Caco-2 (cell line): Measurements from ENCODE around the gene SOHLH2. TPM values are rescaled to one million over a fixed set of nuclear protein-coding genes. Genes with fewer than 3 reads are reported as not detected.

Source experiments
- BruUV-seq: library from RNA; stranded (reverse); fragments of 400-500 nt; replicated peaks from 2 replicates; lab custom pipeline; 2021; lab: Mats Ljungman, UMichigan
- CTCF ChIA-PET: fragments of 300-600 bp; sonication (Branson Sonifier 250); formaldehyde crosslinking; loops from one replicate; lab custom pipeline; 2022; ENCODE audit warnings: antibody characterized with exemption; lab: Charles Lee
- POLR2A ChIA-PET: fragments of 300-600 bp; sonication (Branson Sonifier 250); formaldehyde crosslinking; loops from one replicate; lab custom pipeline; 2022; ENCODE audit warnings: antibody characterized with exemption; lab: Charles Lee
- DNase-seq, 2 experiments: peaks; one replicate each; pipeline versions ENCODE4 v3.0.0 to v3.0.0-alpha.2; 2020 to 2022
- H3K27me3 ChIP-seq: replicated peaks from 2 replicates; pipeline ENCODE4 v1.6.0; 2011; ENCODE audit warnings: low read length; ENCODE audit not compliant: control insufficient read depth, insufficient read depth
- H3K36me3 ChIP-seq: 2 replicates; pipeline ENCODE4 v1.5.1; 2011; ENCODE audit warnings: low read length; ENCODE audit not compliant: control insufficient read depth, insufficient read depth
- H3K4me1 ChIP-seq: fragments of 250-450 bp; sonication (Bioruptor Pico); 2 replicates; pipeline ENCODE4 v1.5.1; 2020; ENCODE audit warnings: mild to moderate bottlenecking
- H3K4me3 ChIP-seq: 2 replicates; pipeline ENCODE4 v1.5.1; 2011; ENCODE audit warnings: low read depth, mild to moderate bottlenecking, control low read depth, low read length
- H3K9me3 ChIP-seq: fragments of 250-450 bp; sonication (Bioruptor Pico); 2 replicates; pipeline ENCODE4 v1.5.1; 2020; ENCODE audit warnings: mild to moderate bottlenecking, moderate library complexity
- H3K27ac Mint-ChIP-seq: one replicate; pipeline ENCODE4 v1.8.0; 2022; ENCODE audit warnings: mixed read lengths; ENCODE audit not compliant: unreplicated experiment
- H3K27me3 Mint-ChIP-seq: one replicate; pipeline ENCODE4 v1.8.0; 2022; ENCODE audit warnings: mixed read lengths; ENCODE audit not compliant: insufficient read depth, unreplicated experiment
- H3K36me3 Mint-ChIP-seq: one replicate; pipeline ENCODE4 v1.8.0; 2022; ENCODE audit warnings: mild to moderate bottlenecking, mixed read lengths; ENCODE audit not compliant: insufficient read depth, unreplicated experiment
- H3K4me1 Mint-ChIP-seq: one replicate; pipeline ENCODE4 v1.8.0; 2022; ENCODE audit warnings: low read depth, mixed read lengths; ENCODE audit not compliant: unreplicated experiment
- H3K4me3 Mint-ChIP-seq: one replicate; pipeline ENCODE4 v1.8.0; 2022; ENCODE audit warnings: mild to moderate bottlenecking, moderate library complexity, mixed read lengths; ENCODE audit not compliant: unreplicated experiment
- H3K9me3 Mint-ChIP-seq: one replicate; pipeline ENCODE4 v1.8.0; 2022; ENCODE audit warnings: mixed read lengths; ENCODE audit not compliant: unreplicated experiment
- intact Hi-C: fragments of 100-400 bp; cut with micrococcal nuclease; formaldehyde crosslinking; loops from one replicate; pipeline ENCODE4 v1.10.0; 2022; ENCODE audit not compliant: unreplicated experiment
- total RNA-seq: library from RNA; stranded (reverse); gene quantifications from 2 replicates; pipeline ENCODE4 v1.2.3, GENCODE V29; 2022
- TF ChIP-seq, protein P1 (sequence below), 2 experiments: fragments of 200-600 bp in 1 of 2; IDR thresholded peaks; 1 replicate in 1 of 2; 2 replicates in 1 of 2; pipeline versions ENCODE4 v1.5.1 to v1.8.0; 2011 to 2022; ENCODE audit warnings: antibody characterized with exemption in 1 of 2, control low read depth in 1 of 2, inconsistent platforms in 1 of 2, low read depth in 1 of 2, low read length in 1 of 2, mild to moderate bottlenecking in 1 of 2, moderate library complexity in 1 of 2; ENCODE audit not compliant: insufficient read depth in 1 of 2, severe bottlenecking in 1 of 2, unreplicated experiment in 1 of 2

Gene SOHLH2
- total RNA-seq, 1 experiment from 2014 or later: not detected

DNA sequence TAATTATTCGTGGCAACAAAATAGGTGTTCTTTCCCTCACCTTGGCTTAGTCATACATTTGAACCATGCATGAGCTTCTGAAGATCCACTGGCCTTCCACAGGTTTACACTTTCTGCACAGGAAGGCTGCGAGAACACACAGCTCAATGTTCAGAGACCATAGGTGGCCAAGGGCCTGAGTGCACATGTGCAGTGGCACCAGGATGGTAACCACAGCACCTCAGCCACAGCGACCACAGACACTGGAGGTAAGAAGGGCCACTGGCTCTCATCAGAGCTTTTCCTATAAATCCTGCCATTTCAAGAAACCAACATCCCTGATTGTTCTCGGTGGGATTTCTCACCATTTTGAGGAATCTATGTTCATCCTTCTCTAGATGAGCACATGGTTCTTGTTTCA, 84.8 kb downstream of the SOHLH2 start:
- CTCF ChIA-PET: no interaction called here
- DNase-seq: no peak
- H3K27me3 Mint-ChIP-seq: peaks cover 6% of the 10 kb centered on the region
- no peak overlapping the region for H3K4me3 Mint-ChIP-seq
- no peaks in the 10 kb centered on the region for H3K36me3 Mint-ChIP-seq
- TF ChIP-seq, protein P1, sequence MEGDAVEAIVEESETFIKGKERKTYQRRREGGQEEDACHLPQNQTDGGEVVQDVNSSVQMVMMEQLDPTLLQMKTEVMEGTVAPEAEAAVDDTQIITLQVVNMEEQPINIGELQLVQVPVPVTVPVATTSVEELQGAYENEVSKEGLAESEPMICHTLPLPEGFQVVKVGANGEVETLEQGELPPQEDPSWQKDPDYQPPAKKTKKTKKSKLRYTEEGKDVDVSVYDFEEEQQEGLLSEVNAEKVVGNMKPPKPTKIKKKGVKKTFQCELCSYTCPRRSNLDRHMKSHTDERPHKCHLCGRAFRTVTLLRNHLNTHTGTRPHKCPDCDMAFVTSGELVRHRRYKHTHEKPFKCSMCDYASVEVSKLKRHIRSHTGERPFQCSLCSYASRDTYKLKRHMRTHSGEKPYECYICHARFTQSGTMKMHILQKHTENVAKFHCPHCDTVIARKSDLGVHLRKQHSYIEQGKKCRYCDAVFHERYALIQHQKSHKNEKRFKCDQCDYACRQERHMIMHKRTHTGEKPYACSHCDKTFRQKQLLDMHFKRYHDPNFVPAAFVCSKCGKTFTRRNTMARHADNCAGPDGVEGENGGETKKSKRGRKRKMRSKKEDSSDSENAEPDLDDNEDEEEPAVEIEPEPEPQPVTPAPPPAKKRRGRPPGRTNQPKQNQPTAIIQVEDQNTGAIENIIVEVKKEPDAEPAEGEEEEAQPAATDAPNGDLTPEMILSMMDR (IDR thresholded peaks at IDR 0.05; ENCODE audit: insufficient read depth in 1 of 2, low read depth in 1 of 2, low read length in 1 of 2, severe bottlenecking in 1 of 2, unreplicated experiment in 1 of 2): no peak
- H3K27me3 ChIP-seq: no peaks in the 10 kb centered on the region
- no peaks in the 10 kb centered on the region for H3K4me1 Mint-ChIP-seq
- no peaks in the 10 kb centered on the region for H3K4me1 ChIP-seq
- intact Hi-C loops: no loop called here
- H3K27ac Mint-ChIP-seq: no peak overlapping the region
- BruUV-seq: no TSS peak
- POLR2A ChIA-PET: no interaction called here
- H3K9me3 Mint-ChIP-seq: no peaks in the 10 kb centered on the region
- H3K4me3 ChIP-seq: no peak overlapping the region
- no peaks in the 10 kb centered on the region for H3K9me3 ChIP-seq
- H3K36me3 ChIP-seq: no peaks in the 10 kb centered on the region

DNA sequence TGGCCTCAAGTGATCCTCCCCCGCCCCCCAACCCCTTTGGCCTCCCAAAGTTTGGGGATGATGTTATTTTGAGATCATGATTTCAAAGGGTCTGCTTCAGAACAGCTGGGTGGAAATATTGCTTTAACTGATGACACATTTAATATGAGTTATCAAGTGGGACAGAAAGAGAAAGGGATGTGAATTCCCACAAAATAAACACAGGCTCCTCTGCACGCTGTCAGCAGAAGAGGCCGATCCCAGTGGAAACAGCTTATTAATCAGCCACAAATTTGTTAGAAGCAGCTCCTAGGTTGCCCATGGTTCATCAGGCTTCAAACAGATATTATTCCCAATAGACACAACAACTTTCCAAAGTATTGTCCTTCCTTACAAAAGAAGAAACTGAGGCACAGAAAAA, 87.9 kb downstream of the SOHLH2 start:
- DNase-seq: no peak
- Mint-ChIP-seq H3K27ac (no peak overlapping the region), H3K4me1 (no peaks in the 10 kb centered on the region), H3K27me3 (peaks cover 7% of the 10 kb centered on the region), H3K36me3 (no peaks in the 10 kb centered on the region), H3K4me3 (no peak overlapping the region), H3K9me3 (no peaks in the 10 kb centered on the region)
- CTCF ChIA-PET: no interaction called here
- H3K27me3 ChIP-seq: no peaks in the 10 kb centered on the region
- BruUV-seq: no TSS peak
- TF ChIP-seq, protein P1 (IDR thresholded peaks at IDR 0.05; ENCODE audit: insufficient read depth in 1 of 2, low read depth in 1 of 2, low read length in 1 of 2, severe bottlenecking in 1 of 2, unreplicated experiment in 1 of 2): no peak
- no peak overlapping the region for H3K4me3 ChIP-seq
- intact Hi-C loops: no loop called here
- H3K4me1 ChIP-seq: no peaks in the 10 kb centered on the region
- H3K36me3 ChIP-seq: no peaks in the 10 kb centered on the region
- no peaks in the 10 kb centered on the region for H3K9me3 ChIP-seq
- POLR2A ChIA-PET: no interaction called here

DNA sequence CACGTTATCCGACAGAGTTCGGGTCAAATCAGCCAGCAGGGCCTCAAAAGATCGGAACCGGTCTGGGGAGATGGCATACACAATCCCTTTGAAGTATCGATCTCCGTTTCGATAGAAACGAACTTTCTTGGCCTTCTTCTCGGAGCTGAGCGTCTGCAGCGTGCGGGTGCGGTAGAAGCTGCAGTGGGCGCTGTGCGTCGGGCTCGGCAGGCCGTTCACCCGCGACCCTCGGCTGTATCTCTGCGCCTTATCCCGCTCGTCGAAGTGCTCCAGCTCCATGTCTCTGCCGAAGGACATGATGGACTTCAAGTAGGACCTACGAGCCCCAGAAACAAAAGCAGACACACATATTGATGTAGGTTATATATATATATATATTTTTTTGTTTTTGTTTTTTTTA, 88.5 kb downstream of the SOHLH2 start:
- Mint-ChIP-seq H3K27me3 (peaks cover 7% of the 10 kb centered on the region), H3K4me3 (no peak overlapping the region), H3K36me3 (no peaks in the 10 kb centered on the region), H3K4me1 (no peaks in the 10 kb centered on the region), H3K9me3 (no peaks in the 10 kb centered on the region), H3K27ac (no peak overlapping the region)
- no TSS peak for BruUV-seq
- no peak overlapping the region for H3K4me3 ChIP-seq
- TF ChIP-seq, protein P1 (IDR thresholded peaks at IDR 0.05; ENCODE audit: insufficient read depth in 1 of 2, low read depth in 1 of 2, low read length in 1 of 2, severe bottlenecking in 1 of 2, unreplicated experiment in 1 of 2): no peak
- ChIA-PET CTCF (no interaction called here), POLR2A (no interaction called here)
- no peak for DNase-seq
- H3K4me1 ChIP-seq: no peaks in the 10 kb centered on the region
- no peaks in the 10 kb centered on the region for H3K27me3 ChIP-seq
- H3K36me3 ChIP-seq: no peaks in the 10 kb centered on the region
- intact Hi-C loops: no loop called here
- H3K9me3 ChIP-seq: no peaks in the 10 kb centered on the region
